IMR-90 (cell line): Measurements from ENCODE around the gene VPS18. TPM values are rescaled to one million over a fixed set of nuclear protein-coding genes. Genes with fewer than 3 reads are reported as not detected.

ENCODE experiments used
- ATAC-seq: fragments of 200-7000 bp; cut with Tn5 transposase; 2 replicates; pipeline ENCODE4 v1.9.1; 2020; ENCODE audit warnings: low read depth, mild to moderate bottlenecking, moderate library complexity
- BruUV-seq: library from RNA; stranded (reverse); fragments of 400-500 nt; replicated peaks from 2 replicates; lab custom pipeline; 2021; lab: Mats Ljungman, UMichigan
- CTCF ChIA-PET: fragments of 300-600 bp; formaldehyde crosslinking; extraction: SDS; loops from one replicate; lab custom pipeline; 2021; ENCODE audit warnings: antibody characterized with exemption; lab: Yijun Ruan, JAX
- POLR2A ChIA-PET: fragments of 300-600 bp; sonication (Branson Sonifier 250); formaldehyde crosslinking; loops from one replicate; lab custom pipeline; 2022; ENCODE audit warnings: antibody characterized with exemption; ENCODE audit not compliant: unreplicated experiment; lab: Charles Lee
- DNase-seq: peaks from one replicate; pipeline ENCODE4 v3.0.0; 2013
- H2AFZ ChIP-seq: replicated peaks from 2 replicates; pipeline ENCODE3; 2013; ENCODE audit warnings: low read length, mild to moderate bottlenecking; ENCODE audit not compliant: poor library complexity
- H2AK5ac ChIP-seq: 2 replicates; pipeline ENCODE4 v1.6.1; 2013; ENCODE audit warnings: low read depth, low read length, inconsistent platforms
- H2AK9ac ChIP-seq: replicated peaks from 2 replicates; pipeline ENCODE3; 2013; ENCODE audit warnings: mild to moderate bottlenecking, low read depth, low read length, moderate library complexity; ENCODE audit not compliant: poor library complexity
- H2BK120ac ChIP-seq: 2 replicates; pipeline ENCODE4 v1.6.1; 2013; ENCODE audit warnings: low read depth, low read length, inconsistent platforms
- H2BK15ac ChIP-seq: 3 replicates; pipeline ENCODE4 v1.6.1; 2013; ENCODE audit warnings: low read depth, low read length, inconsistent platforms
- H2BK20ac ChIP-seq: 2 replicates; pipeline ENCODE4 v1.6.1; 2013; ENCODE audit warnings: low read depth, mild to moderate bottlenecking, inconsistent platforms, low read length, moderate library complexity
- H2BK5ac ChIP-seq: 2 replicates; pipeline ENCODE4 v1.6.1; 2013; ENCODE audit warnings: mild to moderate bottlenecking, low read depth, low read length, inconsistent platforms; ENCODE audit not compliant: poor library complexity, severe bottlenecking
- H3K14ac ChIP-seq: replicated peaks from 2 replicates; pipeline ENCODE4 v1.6.1; 2013; ENCODE audit warnings: low read depth, low read length, inconsistent platforms
- H3K18ac ChIP-seq: 2 replicates; pipeline ENCODE4 v1.6.1; 2013; ENCODE audit warnings: low read depth, low read length, control low read depth
- H3K23ac ChIP-seq: 2 replicates; pipeline ENCODE4 v1.6.1; 2013; ENCODE audit warnings: low read depth, low read length, inconsistent platforms
- H3K27ac ChIP-seq: 2 replicates; pipeline ENCODE4 v1.5.1; 2013; ENCODE audit warnings: mild to moderate bottlenecking, control low read depth, low read length; ENCODE audit not compliant: insufficient read depth
- H3K27me3 ChIP-seq: 2 replicates; pipeline ENCODE4 v1.6.1; 2013; ENCODE audit warnings: low read length; ENCODE audit not compliant: control insufficient read depth, insufficient read depth
- H3K36me3 ChIP-seq: 2 replicates; pipeline ENCODE4 v1.6.1; 2013; ENCODE audit warnings: low read length, mixed read lengths; ENCODE audit not compliant: control insufficient read depth, insufficient read depth
- H3K4ac ChIP-seq: 2 replicates; pipeline ENCODE4 v1.6.1; 2013; ENCODE audit warnings: low read depth, low read length, inconsistent platforms
- H3K4me1 ChIP-seq: 2 replicates; pipeline ENCODE4 v1.6.1; 2013; ENCODE audit warnings: low read length, mixed read lengths; ENCODE audit not compliant: control insufficient read depth, insufficient read depth
- H3K4me2 ChIP-seq: 2 replicates; pipeline ENCODE4 v1.6.1; 2013; ENCODE audit warnings: low read depth, mild to moderate bottlenecking, control low read depth, low read length, moderate library complexity
- H3K4me3 ChIP-seq: 2 replicates; pipeline ENCODE4 v1.5.1; 2013; ENCODE audit warnings: low read depth, mild to moderate bottlenecking, control low read depth, low read length, moderate library complexity; ENCODE audit not compliant: insufficient read depth
- H3K56ac ChIP-seq: 2 replicates; pipeline ENCODE4 v1.6.1; 2013; ENCODE audit warnings: low read length, inconsistent platforms; ENCODE audit not compliant: insufficient read depth; ENCODE audit errors: extremely low read depth
- H3K79me1 ChIP-seq, 2 experiments: 2 replicates each; pipeline ENCODE4 v1.6.1; 2013; ENCODE audit warnings: low read length in 2 of 2, inconsistent platforms in 1 of 2, low read depth in 1 of 2
- H3K9ac ChIP-seq: 2 replicates; pipeline ENCODE4 v1.6.1; 2013; ENCODE audit warnings: low read depth, low read length, control low read depth
- H3K9me1 ChIP-seq: 2 replicates; pipeline ENCODE4 v1.6.1; 2013; ENCODE audit warnings: low read length, inconsistent platforms; ENCODE audit not compliant: insufficient read depth
- H3K9me3 ChIP-seq: 2 replicates; pipeline ENCODE4 v1.6.1; 2013; ENCODE audit warnings: low read length; ENCODE audit not compliant: control insufficient read depth, insufficient read depth
- H4K20me1 ChIP-seq: 2 replicates; pipeline ENCODE4 v1.6.1; 2013; ENCODE audit warnings: low read length, inconsistent platforms; ENCODE audit not compliant: insufficient read depth
- H4K5ac ChIP-seq: 2 replicates; pipeline ENCODE4 v1.6.1; 2013; ENCODE audit warnings: mild to moderate bottlenecking, low read depth, low read length, control low read depth
- H4K8ac ChIP-seq, 2 experiments: 2 replicates each; pipeline ENCODE4 v1.6.1; 2013; ENCODE audit warnings: low read depth in 2 of 2, low read length in 2 of 2, control low read depth in 1 of 2, inconsistent platforms in 1 of 2
- H4K91ac ChIP-seq: 2 replicates; pipeline ENCODE4 v1.6.1; 2013; ENCODE audit warnings: low read depth, low read length, inconsistent platforms; ENCODE audit not compliant: insufficient read depth
- BHLHE40 ChIP-seq: fragments of 150-350 bp; IDR thresholded peaks from 2 replicates; pipeline ENCODE4 v1.6.1; 2016; ENCODE audit warnings: mild to moderate bottlenecking, low read depth, low read length
- CEBPB ChIP-seq: IDR thresholded peaks from 2 replicates; pipeline ENCODE4 v1.6.1; 2012; ENCODE audit warnings: low read depth, low read length, improper control_type of control experiment
- FOS ChIP-seq: fragments of 150-350 bp; IDR thresholded peaks from 2 replicates; pipeline ENCODE4 v1.6.1; 2016; ENCODE audit warnings: low read depth, low read length
- MAFK ChIP-seq: IDR thresholded peaks from 2 replicates; pipeline ENCODE4 v1.6.1; 2012; ENCODE audit warnings: low read depth, low read length, improper control_type of control experiment
- MAZ ChIP-seq: IDR thresholded peaks from 2 replicates; pipeline ENCODE4 v1.6.1; 2012; ENCODE audit warnings: low read depth, mild to moderate bottlenecking, low read length, improper control_type of control experiment, moderate library complexity, borderline replicate concordance
- MXI1 ChIP-seq: IDR thresholded peaks from 2 replicates; pipeline ENCODE4 v1.6.1; 2012; ENCODE audit warnings: low read depth, mild to moderate bottlenecking, low read length, moderate library complexity, borderline replicate concordance
- NFE2L2 ChIP-seq: fragments of 150-350 bp; IDR thresholded peaks from 2 replicates; pipeline ENCODE4 v1.6.1; 2016; ENCODE audit warnings: low read depth, mild to moderate bottlenecking, low read length
- POLR2A ChIP-seq: IDR thresholded peaks from 2 replicates; pipeline ENCODE4 v1.6.1; 2012; ENCODE audit warnings: mild to moderate bottlenecking, low read depth, low read length
- RAD21 ChIP-seq: IDR thresholded peaks from 2 replicates; pipeline ENCODE4 v1.6.1; 2012; ENCODE audit warnings: low read length, improper control_type of control experiment
- RCOR1 ChIP-seq: IDR thresholded peaks from 2 replicates; pipeline ENCODE4 v1.6.1; 2012; ENCODE audit warnings: mild to moderate bottlenecking, low read length, improper control_type of control experiment; ENCODE audit not compliant: insufficient replicate concordance
- RFX5 ChIP-seq: IDR thresholded peaks from 2 replicates; pipeline ENCODE4 v1.8.0; 2012; ENCODE audit warnings: low read depth, mild to moderate bottlenecking, low read length, moderate library complexity
- SMC3 ChIP-seq: fragments of 150-350 bp; IDR thresholded peaks from 2 replicates; pipeline ENCODE4 v1.6.1; 2016; ENCODE audit warnings: low read depth, mild to moderate bottlenecking, antibody characterized with exemption, low read length, moderate library complexity
- USF2 ChIP-seq: fragments of 150-350 bp; IDR thresholded peaks from 2 replicates; pipeline ENCODE4 v1.6.1; 2017; ENCODE audit warnings: mild to moderate bottlenecking, antibody characterized with exemption, low read length, low read depth
- WGBS, 2 experiments: methylation state at CpG; one replicate each; pipeline versions ENCODE4 v1.1.5 to v1.1.7; 2013; ENCODE audit warnings: missing lambda C conversion rate in 2 of 2; ENCODE audit not compliant: insufficient read length in 1 of 2; ENCODE audit errors: extremely low coverage in 2 of 2; 5-methylcytosine and 5-hydroxymethylcytosine counted together
- dilution Hi-C: fragments of 300-500 bp; cut with HindIII; formaldehyde crosslinking; loops from one replicate; pipeline ENCODE4 v1.14.3; 2018; ENCODE audit warnings: low sequenced_read_pairs; ENCODE audit not compliant: unreplicated experiment
- in situ Hi-C: fragments of 300-500 bp; cut with MboI; formaldehyde crosslinking; loops from 3 replicates; pipeline ENCODE4 v1.14.3; 2019; ENCODE audit warnings: low sequenced_read_pairs, inconsistent platforms, mixed read lengths
- intact Hi-C: fragments of 100-400 bp; cut with micrococcal nuclease; formaldehyde crosslinking; loops from 2 replicates; pipeline ENCODE4 v1.10.0; 2022
- polyA plus RNA-seq, 3 experiments: library from polyadenylated mRNA; depleted of rRNA; stranded (reverse); fragments of >200 nt; gene quantifications; 2 replicates each; pipeline ENCODE4 v1.2.3, GENCODE V29; 2012; ENCODE audit warnings: low replicate concordance in 1 of 3
- total RNA-seq: library from RNA; depleted of rRNA; stranded (reverse); fragments of >200 nt; gene quantifications from 2 replicates; pipeline ENCODE4 v1.2.3, GENCODE V29; 2012
- TF ChIP-seq, protein P1 (sequence below): fragments of 150-350 bp; IDR thresholded peaks from 2 replicates; pipeline ENCODE4 v1.6.1; 2016; ENCODE audit warnings: low read depth, mild to moderate bottlenecking, low read length, moderate library complexity, borderline replicate concordance

The VPS18 gene
- total and polyA plus RNA-seq, 2 of the 4 experiments (the other 2 are of a cell fraction), result 19.3 to 32.3 TPM

GRCh38 chr15:40904552-40905201, 10.4 kb downstream of the VPS18 start:
- Histone ChIP-seq H3K27ac (no peak overlapping the region), H3K4ac (peak overlapping the region; percentile 16; the same call in 1 of the 2 replicates), H3K9me1 (peaks cover 6% of the 10 kb centered on the region; the same call in 1 of the 2 replicates), H3K9ac (no peak overlapping the region), H3K27me3 (no peaks in the 10 kb centered on the region), H2AK9ac (peak overlapping the region; percentile 76), H3K14ac (no peak overlapping the region), H4K91ac (no peak overlapping the region), H4K8ac (peak overlapping the region in 1 of 2 experiments; percentile 20; a peak in 1 of 4 replicates), H4K20me1 (peaks cover 33% of the 10 kb centered on the region), H2BK20ac (peak overlapping the region; percentile 63; the same call in 1 of the 2 replicates), H3K4me3 (no peak overlapping the region), H3K79me1 (peaks cover 5 to 44% of the 10 kb centered on the region in 2 experiments; a peak in 3 of 4 replicates), H4K5ac (no peak overlapping the region), H2BK15ac (no peak overlapping the region; the same call in 2 of the 3 replicates), H3K9me3 (no peaks in the 10 kb centered on the region), H2AK5ac (peak overlapping the region; percentile 58), H3K4me1 (peaks cover 16% of the 10 kb centered on the region), H2BK5ac (no peak overlapping the region), H3K18ac (no peak overlapping the region), H3K23ac (no peak overlapping the region), H3K4me2 (no peak overlapping the region), H3K36me3 (peaks cover 40% of the 10 kb centered on the region), H2BK120ac (peak overlapping the region; percentile 30; the same call in 1 of the 2 replicates), H3K56ac (no peak overlapping the region), H2AFZ (no peak overlapping the region)
- no TSS peak for BruUV-seq
- 89% methylated on average over 3 of the region's 7 CpGs; no CpG with 5 or more reads in 1 of the 2 experiments for WGBS, 2 experiments
- ATAC-seq (no peak), DNase-seq (no peak)
- intact Hi-C loops (loop anchor here (1.0 to 10.0 kb wide), 4 partner anchors 38 to 428 kb away; partner anchors contain the start of genes INO80, NUSAP1 and OIP5), in situ Hi-C loops (loop anchor here (5.0 to 10.0 kb wide), 2 partner anchors 120 to 283 kb away; no protein-coding TSS in a partner anchor), dilution Hi-C loops (no loop called here)
- ChIA-PET CTCF (interaction anchor here (0.6 to 3.0 kb wide), 14 partner anchors 10 to 280 kb away, joined by 3 to 20 read pairs (median 4); partner anchors contain the start of genes DLL4 and VPS18), POLR2A (interaction anchor here (1.0 kb wide), 1 partner anchor 87 kb away, joined by 3 read pairs; no protein-coding TSS in a partner anchor)
- TF ChIP-seq SMC3 (no peak), NFE2L2 (no peak), CEBPB (no peak), MAFK (no peak), MXI1 (no peak), BHLHE40 (no peak), RAD21 (no peak), USF2 (no peak), RFX5 (no peak), FOS (no peak), MAZ (no peak), POLR2A (no peak), RCOR1 (no peak)
- TF ChIP-seq, protein P1, sequence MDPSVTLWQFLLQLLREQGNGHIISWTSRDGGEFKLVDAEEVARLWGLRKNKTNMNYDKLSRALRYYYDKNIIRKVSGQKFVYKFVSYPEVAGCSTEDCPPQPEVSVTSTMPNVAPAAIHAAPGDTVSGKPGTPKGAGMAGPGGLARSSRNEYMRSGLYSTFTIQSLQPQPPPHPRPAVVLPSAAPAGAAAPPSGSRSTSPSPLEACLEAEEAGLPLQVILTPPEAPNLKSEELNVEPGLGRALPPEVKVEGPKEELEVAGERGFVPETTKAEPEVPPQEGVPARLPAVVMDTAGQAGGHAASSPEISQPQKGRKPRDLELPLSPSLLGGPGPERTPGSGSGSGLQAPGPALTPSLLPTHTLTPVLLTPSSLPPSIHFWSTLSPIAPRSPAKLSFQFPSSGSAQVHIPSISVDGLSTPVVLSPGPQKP, result no peak
